GM12892 (cell line): ENCODE results near the gene ZNF77.

Source experiments
- POLR2A ChIP-seq: IDR thresholded peaks from 2 replicates; pipeline ENCODE4 v1.6.1; 2011; ENCODE audit warnings: low read depth, low read length, control low read depth
- POLR2AphosphoS5 ChIP-seq: IDR thresholded peaks from 2 replicates; pipeline ENCODE4 v1.6.1; 2011; ENCODE audit warnings: low read depth, low read length, control low read depth

- no peak for TF ChIP-seq POLR2AphosphoS5
- no peak for TF ChIP-seq POLR2A
These were observed 17.4 kb upstream of the ZNF77 start for GRCh38 chr19:2962018-2962670.
